GM21737 (cell line): ENCODE data around the gene HK3.
"Not testable (repeated sequence)": the region's sequence is repeated elsewhere in the genome, so short reads cannot be mapped to it uniquely, and the experiment has no call there.

Experiments
- ATAC-seq: cut with Tn5 transposase; IDR thresholded peaks from one replicate; pipeline ENCODE4 v1.9.1; 2021; ENCODE audit warnings: mild to moderate bottlenecking, moderate library complexity; ENCODE audit not compliant: unreplicated experiment

The HK3 gene

GRCh38 chr5:176884571-176884890, 14.6 kb downstream of the HK3 start:
- no peak for ATAC-seq

DNA sequence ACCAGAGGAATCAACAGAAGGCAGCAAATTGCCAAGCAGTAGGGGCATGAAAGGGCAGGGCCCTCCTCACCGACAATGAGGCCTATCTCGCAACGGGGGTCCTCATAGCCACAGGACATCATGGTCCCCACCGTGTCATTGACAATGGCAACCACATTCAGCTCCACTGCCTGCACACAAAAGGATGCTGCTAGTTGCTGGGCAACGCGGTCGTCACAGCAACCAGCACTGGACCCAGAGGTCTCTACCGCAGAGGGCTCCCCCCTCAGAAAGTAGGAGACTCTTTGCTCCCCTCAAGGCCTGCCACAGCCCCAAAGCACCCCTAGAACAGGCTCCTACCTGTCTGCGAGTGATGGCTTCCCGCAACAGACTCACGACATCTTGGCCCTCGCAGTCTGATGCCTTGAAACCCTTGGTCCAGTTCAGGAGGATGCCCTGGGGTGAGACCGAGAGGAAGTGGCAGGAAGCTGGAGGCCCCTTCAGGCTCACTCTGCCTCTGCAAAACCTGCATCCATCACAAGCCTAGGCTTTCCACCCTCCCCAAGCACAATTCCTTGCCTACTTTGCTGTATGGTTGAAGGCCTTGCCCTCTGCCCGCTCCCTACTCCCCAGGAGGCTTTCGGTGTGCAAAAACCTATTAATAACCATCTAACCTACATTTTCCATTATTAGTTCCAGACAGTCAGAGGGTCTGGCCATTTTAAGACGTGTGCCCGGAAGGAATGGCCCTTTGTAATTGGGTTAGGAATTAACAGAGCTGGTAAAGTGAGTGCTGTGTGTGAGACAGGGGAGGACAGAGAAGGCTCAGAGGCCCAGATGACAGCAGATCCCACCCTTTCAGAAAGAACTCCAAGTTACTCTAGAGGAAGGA, 15.2 kb downstream of the HK3 start:
- no peak for ATAC-seq

GRCh38 chr5:176882567-176882903, 16.6 kb downstream of the HK3 start:
- ATAC-seq: no peak

GRCh38 chr5:176881816-176882566, 17.2 kb downstream of the HK3 start:
- ATAC-seq: no peak

DNA sequence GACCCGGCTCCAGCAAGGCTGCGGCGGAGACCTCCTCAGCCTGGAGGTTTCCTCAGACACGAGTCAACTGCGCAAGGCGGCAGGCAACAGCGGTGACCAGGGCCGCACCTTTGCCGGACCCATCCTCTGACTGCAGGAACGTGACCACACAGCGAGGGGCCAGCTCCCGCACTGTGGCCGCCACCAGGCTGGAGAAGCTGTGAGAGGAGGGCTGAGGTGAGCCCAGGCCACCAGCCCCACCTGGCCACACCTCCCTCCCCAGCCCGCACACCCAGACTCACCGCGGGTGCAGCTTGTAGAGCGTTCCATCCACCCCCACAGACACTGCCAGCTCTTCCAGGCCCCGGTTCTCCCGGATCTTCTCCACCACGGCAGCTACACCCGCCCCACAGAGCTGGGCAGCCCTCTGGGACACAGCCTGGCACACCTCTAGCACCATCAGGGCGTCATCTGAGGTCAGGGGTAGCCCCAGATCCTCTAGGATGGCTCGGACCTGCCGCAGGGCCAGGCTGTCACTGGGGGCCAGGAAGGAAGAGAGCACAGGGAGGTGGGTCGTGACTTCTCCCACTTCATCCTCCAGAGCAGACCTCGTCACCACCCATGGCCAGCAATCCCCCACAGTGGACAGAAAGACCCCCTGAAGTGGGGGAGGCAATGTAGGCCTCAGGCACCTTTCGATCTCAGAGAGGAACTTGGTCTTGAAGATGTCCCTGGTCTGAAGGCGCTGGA, 18.0 kb downstream of the HK3 start:
- ATAC-seq: no peak

- no peak for ATAC-seq
Measured at GRCh38 chr5:176880366-176881020, 18.7 kb downstream of the HK3 start.

- ATAC-seq: no peak
Measured at GRCh38 chr5:176879663-176880361, 19.3 kb downstream of the HK3 start.

- ATAC-seq: no peak
Measured at GRCh38 chr5:176878906-176879662, 20.1 kb downstream of the HK3 start.

DNA sequence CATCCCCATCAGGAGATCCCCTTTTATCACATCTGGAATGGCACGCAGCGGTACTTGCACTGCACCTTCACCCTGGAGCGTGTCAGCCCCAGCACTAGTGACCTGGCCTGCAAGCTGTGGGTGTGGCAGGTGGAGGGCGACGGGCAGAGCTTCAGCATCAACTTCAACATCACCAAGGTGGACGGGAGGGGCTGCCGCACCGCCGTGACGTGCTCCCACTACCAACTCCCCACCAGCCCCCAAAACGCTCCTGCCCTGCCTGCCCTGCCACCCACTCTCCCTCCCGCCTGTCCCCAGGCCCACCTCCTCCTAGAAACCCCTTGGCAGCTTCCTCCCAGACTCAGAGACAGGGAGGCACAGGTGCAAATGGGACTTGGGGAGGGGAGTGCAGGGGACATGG, 20.7 kb downstream of the HK3 start:
- no peak for ATAC-seq

DNA sequence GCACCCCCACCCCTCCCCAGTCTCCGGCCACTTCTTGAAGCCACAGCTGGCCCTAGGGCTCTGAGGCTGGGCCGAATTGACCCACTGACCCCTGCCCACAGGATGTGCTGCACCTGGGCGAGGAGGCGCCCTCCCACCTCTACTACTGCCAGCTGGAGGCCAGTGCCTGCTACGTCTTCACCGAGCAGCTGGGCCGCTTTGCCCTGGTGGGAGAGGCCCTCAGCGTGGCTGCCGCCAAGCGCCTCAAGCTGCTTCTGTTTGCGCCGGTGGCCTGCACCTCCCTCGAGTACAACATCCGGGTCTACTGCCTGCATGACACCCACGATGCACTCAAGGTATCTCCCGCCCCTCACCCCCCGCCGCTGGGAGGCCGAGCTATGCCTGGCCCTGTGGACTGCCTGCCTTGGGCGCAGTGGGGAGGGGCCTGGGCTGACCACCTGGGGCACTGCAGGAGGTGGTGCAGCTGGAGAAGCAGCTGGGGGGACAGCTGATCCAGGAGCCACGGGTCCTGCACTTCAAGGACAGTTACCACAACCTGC, 21.3 kb downstream of the HK3 start:
- ATAC-seq: no peak

DNA sequence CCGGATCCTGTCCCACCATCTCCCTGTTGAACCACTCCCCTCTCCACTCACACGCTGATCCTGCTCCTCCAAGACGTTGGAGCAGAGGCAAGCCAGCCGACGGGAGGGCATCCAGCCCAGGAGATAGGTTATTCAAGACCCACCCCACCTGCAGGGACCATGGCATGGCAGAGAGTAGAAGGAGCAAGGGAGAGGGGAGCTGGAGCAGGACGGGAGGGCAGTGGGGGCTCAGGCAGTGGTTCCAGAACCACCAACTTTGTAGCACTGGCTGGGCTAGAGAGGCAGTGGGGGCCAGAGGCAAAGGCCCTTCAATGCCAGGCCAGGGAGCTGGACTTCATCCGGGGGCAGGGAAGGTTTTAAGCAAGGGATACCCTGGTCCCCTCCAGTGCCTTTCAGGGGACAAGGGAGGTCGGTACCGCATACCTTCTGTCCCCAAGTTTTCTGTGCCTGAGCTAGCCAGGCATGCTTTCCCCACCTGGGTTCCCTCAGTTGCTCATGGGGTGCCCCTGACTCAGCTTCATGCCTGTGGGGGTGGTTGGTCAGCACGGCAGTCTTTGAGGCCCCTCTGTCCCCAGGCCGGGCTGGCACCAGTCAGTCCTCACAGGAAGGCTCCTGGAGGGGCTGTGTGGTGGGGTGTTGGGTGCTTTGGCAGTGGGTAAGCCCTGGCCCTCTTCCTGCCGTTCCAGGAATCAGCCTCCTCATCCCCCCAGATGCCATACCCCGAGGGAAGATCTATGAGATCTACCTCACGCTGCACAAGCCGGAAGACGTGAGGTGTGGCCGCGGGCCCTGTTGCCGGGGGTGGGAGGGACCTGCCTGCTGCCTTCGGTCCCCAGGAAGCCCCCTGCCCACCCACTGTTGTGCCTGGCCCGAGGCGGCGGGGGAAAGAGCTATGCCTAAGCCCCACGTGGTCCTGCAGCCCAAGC, 22.4 kb downstream of the HK3 start:
- ATAC-seq: no peak

GRCh38 chr5:176875783-176876505, 23.2 kb downstream of the HK3 start:
- ATAC-seq: no peak

DNA sequence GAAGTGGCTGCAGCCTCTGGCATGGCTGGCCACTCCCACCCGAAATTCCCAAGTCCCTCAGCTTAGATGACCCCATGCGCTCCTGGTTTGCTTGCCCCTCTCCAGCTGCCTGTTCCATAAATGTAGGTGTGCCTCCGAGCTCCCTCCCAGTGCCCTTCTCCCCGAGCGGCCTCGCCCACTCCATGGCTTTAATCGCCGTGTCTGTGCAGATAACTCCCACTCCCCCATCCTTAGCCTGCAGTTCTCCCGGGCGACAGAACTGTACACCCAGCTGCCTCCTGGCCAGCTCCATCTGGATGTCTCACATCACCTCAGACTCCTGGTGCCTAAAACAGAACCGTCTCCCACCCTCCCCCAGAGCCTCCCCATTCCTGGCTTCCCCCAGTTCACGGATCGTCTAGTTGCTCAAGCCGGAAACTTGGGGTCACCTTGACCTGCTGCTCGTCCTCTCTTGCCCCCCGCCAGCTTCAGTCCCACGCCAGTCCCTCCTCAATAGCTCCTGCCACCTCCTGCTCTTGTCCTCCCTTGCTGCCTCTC, 24.1 kb downstream of the HK3 start:
- no peak for ATAC-seq

GRCh38 chr5:176874198-176874780, 24.9 kb downstream of the HK3 start:
- no peak for ATAC-seq

- ATAC-seq: no peak
Measured at GRCh38 chr5:176873541-176874172, 25.5 kb downstream of the HK3 start.

DNA sequence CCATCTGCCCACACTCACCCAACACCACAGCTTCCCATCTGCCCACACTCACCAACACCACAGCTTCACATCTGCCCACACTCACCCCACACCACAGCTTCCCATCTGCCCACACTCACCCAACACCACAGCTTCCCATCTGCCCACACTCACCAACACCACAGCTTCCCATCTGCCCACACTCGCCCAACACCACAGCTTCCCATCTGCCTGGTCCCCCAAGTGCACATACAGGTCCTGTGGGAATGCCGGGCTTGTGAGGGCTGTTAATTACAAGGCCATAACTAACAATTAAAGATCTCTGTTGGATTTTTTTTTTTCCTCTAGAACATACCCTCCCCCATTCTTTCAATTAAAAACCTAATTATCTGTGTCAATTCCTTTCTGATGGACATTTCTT, 26.1 kb downstream of the HK3 start:
- not testable (repeated sequence) for ATAC-seq

DNA sequence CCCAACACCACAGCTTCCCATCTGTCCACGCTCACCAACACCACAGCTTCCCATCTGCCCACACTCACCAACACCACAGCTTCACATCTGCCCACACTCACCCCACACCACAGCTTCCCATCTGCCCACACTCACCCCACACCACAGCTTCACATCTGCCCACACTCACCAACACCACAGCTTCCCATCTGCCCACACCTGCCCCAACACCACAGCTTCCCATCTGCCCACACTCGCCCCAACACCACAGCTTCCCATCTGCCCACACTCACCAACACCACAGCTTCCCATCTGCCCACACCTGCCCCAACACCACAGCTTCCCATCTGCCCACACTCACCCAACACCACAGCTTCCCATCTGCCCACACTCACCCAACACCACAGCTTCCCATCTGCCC, 26.6 kb downstream of the HK3 start:
- not testable (repeated sequence) for ATAC-seq
